Activated CD4-positive, CD25-positive, alpha-beta regulatory T cell treated with anti-CD3 and anti-CD28 coated beads, Interleukin-2, amount 50 U/mL, for 16 hours (primary cell): ENCODE data around the gene SLFN13.
"Not testable (repeated sequence)": the region's sequence is repeated elsewhere in the genome, so short reads cannot be mapped to it uniquely, and the experiment has no call there.

Source experiments
- DNase-seq: peaks from one replicate; pipeline ENCODE4 v3.0.0-alpha.2; 2020; ENCODE audit warnings: low read depth, low spot score

Gene SLFN13, protein sequence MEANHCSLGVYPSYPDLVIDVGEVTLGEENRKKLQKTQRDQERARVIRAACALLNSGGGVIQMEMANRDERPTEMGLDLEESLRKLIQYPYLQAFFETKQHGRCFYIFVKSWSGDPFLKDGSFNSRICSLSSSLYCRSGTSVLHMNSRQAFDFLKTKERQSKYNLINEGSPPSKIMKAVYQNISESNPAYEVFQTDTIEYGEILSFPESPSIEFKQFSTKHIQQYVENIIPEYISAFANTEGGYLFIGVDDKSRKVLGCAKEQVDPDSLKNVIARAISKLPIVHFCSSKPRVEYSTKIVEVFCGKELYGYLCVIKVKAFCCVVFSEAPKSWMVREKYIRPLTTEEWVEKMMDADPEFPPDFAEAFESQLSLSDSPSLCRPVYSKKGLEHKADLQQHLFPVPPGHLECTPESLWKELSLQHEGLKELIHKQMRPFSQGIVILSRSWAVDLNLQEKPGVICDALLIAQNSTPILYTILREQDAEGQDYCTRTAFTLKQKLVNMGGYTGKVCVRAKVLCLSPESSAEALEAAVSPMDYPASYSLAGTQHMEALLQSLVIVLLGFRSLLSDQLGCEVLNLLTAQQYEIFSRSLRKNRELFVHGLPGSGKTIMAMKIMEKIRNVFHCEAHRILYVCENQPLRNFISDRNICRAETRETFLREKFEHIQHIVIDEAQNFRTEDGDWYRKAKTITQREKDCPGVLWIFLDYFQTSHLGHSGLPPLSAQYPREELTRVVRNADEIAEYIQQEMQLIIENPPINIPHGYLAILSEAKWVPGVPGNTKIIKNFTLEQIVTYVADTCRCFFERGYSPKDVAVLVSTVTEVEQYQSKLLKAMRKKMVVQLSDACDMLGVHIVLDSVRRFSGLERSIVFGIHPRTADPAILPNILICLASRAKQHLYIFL

GRCh38 chr17:35448214-35448898 lies at the start of gene SLFN13:
Gene SLFN13 (minus strand): TSS chr17:35448766. CDS start chr17:35445680, 3,086 bp downstream.
- DNase-seq = peak; percentile 64

DNA sequence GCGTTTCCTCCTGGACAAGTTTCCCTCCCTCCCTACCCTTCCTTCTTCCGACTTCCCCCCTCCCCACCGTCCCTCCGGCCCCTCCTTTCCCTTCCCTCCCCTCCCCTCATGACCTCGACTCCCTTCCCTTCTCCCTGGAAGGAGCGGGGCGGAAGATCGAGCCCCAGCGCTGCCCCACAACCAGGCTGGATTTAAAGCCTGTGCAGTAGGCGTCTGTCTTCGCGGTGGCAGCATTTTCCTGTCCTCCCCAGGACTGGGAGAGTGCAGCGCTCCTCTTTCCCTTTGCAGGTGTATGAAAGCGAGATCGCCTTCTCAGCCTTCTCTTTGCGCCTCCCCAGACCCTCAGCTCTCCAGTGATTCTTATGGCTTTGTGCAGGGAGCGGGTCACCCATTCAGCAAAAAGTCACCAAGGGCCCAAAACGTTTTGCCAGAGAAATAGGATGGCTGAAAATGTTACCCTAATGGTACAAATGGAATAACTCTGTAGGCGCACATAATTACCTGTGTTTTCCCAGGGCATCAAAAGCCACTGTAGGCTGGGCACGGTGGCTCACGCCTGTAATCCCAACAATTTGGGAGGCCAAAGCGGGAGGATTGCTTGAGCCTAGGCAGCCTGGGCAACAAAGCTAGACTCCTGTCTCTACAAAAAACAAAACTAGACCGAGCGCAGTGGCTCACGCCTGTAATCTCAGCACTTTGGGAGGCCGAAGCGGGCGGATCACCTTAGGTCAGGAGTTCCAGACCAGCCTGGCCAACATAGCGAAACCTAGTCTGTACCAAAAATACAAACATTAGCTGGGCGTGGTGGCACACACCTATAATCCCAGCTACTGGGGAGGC lies 48.1 kb upstream of the SLFN13 start:
- DNase-seq = no peak

- no peak for DNase-seq
These were observed 44.5 kb upstream of the SLFN13 start for GRCh38 chr17:35493040-35493439.

- no peak for DNase-seq
These were observed 42.9 kb upstream of the SLFN13 start for GRCh38 chr17:35491417-35491816.

DNA sequence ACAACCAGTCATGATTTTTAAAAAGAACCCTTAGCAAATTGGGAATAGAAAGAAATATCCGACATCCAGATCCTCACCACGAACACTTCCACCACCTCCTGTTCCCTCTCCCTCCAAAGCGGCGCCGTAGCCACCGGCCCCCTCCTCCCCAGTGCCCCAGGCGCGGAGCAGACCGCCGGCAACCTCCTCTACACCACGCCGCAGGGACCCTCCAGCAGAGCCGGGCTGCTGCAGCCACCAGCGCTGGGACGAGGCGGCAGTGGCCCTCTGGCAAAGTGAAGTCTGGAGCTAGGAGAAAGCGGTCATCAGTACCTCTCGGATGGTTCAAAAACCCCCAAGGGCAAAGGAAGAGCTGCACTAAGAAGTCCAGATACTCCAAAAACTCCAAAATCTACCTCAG lies 41.4 kb upstream of the SLFN13 start:
- DNase-seq = no peak

GRCh38 chr17:35488991-35489390 lies 40.4 kb upstream of the SLFN13 start:
- no peak for DNase-seq

GRCh38 chr17:35486920-35487732 lies 38.6 kb upstream of the SLFN13 start:
- DNase-seq = peak; percentile 63

DNA sequence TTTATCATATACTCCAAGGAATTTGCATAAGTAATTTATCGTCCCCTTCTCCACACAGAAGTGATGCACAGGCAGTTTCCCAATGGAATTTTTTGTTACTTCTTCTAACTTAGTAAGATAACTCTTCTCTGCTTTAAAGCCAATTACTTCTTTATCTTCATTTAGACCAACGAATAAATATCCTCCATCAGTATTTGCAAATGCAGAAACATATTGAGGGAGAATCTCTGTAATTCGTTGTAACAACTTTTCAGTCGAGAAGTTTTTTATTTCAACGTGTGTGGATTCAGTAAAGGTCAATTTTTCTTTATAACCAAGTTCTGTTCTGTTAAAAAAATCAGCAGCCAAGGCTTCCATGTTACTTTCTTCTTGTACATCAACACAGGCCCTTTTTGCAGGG lies 30.7 kb upstream of the SLFN13 start:
- DNase-seq = no peak

DNA sequence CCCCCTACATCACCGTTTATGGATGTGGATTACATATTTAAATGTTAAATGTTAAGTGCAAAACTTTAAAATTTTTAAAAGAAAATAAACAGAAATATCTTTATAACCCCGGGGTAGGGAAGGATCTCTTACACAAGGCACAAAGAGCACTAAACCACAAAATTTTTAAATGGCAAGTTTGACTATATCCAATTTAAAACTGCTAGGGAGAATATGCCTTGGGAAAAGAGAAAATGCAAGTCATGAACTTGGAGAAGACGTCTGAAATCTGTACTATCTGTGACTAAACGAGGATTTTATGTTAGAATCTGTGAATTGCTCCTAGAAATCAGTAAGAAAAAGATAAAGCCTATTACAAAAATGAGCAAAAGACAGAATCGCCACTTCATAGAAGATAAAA lies 28.7 kb upstream of the SLFN13 start:
- no peak for DNase-seq

- no peak for DNase-seq
These were observed 27.8 kb upstream of the SLFN13 start for GRCh38 chr17:35476283-35476820.

DNA sequence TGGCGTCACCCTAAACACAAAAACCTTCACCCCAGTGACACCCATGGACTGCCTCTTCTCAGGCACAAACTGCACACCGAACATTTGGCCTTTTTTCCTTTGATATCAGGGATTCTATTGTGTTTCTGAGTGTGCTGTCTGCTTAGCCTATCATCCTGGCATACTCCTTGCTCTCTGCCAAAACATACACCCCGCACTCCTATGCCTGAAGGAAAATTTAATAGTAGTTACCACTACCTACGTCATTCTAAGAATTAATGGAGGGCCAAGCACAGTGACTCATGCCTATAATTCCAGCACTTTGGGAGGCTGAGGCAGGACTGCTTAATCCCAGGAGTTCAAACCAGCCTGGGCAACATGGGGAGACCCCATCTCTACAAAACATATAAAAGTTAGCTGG lies 19.9 kb upstream of the SLFN13 start:
- DNase-seq = no peak

- no peak for DNase-seq
These were observed 19.3 kb upstream of the SLFN13 start for GRCh38 chr17:35467824-35468223.

DNA sequence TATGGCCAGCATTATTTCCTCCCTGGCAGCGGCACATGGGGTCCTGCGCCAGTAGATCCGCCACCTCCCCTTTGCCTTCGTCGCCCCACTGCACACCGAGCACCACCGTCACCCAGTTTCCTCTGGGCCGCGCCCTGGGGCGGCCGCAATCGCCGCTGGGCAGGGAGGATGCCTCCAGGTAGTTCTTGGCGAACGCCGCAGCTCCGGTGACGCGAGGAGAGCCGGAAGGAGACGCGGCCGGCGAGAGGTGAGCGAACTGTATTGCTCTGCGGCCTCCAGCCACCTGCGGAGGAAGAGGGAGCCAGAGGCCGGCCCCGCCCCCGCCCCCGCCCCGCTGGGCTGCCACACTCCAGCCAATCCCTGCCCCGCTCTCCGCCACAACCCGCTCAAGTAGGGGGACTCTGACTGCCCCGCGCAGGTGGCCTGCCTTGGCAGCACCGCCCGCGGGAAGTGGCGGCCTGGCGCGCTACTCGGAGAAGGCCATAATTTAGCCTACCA lies 11.8 kb upstream of the SLFN13 start:
- peak; percentile 13 for DNase-seq

DNA sequence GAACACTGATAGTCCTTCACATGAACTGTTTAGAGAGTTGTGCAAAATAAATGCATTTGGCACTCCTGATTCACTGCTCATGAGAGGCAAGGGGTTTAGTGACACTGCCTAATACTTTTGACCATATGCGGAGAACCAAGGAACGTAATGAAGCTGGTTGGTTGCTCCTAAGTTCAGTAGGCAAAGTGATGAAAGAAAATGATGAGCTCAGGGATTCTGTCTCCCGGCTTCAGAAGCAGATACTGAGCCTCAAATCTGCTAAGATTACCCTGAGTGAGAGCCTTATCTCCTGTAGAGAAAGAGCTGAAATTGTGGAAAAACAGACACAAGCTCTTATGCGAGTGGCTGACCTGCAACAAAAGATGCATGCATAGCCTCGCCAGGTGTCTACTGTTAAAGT lies 5.5 kb upstream of the SLFN13 start:
- not testable (repeated sequence) for DNase-seq

GRCh38 chr17:35453171-35453570 lies 4.6 kb upstream of the SLFN13 start:
- DNase-seq = no peak

DNA sequence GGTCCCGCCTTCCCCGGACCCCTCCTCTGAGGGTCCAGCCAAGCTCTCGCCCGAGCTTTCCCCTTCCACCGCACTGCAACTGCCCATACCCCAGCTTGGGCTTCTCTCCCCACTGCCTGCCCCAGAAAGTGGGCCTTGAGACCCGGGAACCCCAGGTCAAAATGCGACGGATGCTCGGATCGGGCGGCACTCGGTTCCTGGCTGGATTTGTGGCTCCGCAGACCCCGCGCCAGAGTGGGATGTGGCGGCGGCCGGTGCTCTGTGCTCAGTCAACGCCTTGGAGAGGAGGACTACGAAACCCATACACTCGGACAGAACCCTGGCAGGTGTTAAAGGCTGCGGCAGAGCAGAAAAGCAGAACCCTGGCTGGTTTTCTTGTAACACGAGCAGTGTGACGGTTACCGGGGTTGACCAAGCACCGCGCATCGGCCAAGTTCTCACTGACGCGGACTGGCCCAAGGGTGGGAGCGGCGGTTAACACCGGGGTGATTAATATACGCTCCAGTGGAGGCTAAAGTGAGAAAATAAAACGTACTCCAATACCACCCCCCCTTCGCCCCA lies 885 bp upstream of the SLFN13 start:
- no peak for DNase-seq

DNA sequence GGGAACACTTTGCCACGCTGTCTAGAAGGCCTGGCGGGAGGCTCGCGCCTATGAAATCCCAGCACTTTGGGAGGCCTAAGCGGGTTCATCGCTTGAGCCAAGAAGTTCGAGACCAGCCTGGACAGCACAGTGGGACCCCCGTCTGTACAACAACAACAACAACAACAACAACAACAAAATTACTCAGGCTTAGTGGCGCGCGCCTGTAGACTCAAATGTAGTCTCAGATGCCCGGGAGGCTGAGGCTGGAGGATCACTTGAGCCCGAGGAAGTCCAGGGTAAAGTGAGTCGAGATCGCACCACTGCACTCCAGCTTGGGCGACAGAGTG lies 297 bp upstream of the SLFN13 start:
- DNase-seq = no peak

DNA sequence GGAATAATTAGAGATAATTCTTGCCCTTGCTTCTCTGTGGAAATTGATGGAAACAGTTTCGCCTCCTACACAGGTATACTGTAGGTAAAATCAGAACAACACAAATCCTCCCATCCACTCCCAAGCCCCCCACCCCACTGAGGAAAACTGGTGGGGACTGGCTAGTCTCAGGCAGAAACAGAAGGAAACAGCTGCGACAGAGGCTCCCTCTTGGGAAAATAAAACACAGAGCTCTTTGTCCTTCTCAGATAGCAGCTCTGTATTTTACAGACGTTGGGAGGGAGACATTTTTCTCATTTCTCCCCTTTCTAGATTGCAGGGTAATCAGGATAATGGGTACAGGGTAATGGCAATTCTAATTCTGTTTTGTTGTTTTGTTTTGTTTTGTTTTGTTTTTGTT lies 1.1 kb downstream of the SLFN13 start:
- no peak for DNase-seq

DNA sequence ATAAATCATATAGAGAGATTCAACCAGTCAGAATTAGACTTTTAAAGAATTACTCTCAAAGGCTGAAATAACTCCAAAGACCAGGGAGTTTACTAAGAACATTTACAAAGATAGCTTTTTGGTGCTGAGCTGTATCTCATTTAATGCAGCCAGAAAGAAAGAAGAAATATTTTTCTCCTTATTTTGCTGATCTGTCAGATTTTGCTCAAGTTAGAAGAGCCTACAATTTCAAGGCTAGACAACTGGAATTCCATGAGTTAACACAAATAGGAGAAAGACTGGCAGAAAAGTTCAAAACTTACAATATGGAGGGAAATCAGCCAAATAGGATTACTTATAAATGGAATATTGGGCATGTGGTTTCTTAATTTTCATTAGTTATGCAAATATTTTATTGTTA lies 10.1 kb downstream of the SLFN13 start:
- DNase-seq = no peak
